ENCODE data around the gene PLEKHG3. TPM values are rescaled to one million over a fixed set of nuclear protein-coding genes. Genes with fewer than 3 reads are reported as not detected.

PLEKHG3 gene
- total RNA-seq, 1 donor from 2014 or later, result 16.7 TPM

DNA sequence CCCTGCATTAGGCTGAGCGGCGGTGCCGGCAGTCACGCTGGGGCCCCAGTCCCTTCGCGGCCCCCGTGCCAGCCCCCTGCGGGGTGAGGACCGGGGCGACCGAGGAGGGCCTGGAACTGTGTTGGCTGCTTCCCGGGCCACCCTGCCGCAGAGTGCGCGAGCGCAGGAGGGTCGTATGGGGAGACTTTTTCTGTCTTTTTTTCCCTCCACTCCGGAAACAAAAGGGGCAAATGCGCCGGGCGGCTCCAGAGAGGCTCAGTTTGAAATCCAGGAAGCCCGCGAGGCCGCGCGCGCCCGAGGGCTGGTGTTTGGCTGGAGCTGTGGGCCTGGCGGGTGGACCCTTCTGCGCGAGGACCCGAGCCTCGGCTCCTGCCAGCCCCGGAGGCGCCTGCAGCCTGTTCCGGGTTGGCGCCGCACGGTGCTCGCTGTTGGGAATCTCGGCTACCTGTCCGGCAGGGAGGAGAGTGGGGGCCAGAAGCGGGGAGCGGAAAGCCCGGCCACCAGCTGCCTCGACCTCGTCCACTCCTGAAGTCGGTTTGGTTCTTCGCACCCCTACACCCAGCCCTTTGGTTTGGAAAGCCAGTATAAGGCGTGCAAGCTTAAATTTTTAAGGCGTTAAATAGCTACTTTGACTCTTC, 638 bp downstream of the PLEKHG3 start:
- H3K9me3 ChIP-seq (ENCODE audit: control insufficient read depth in 3 of 3, low read length in 3 of 3), result no peaks in the 10 kb centered on the region
- H3K4me3 ChIP-seq (ENCODE audit: low read length in 3 of 3), result peak overlapping the region; percentile 71 to 81 (median 79)
- no peaks in the 10 kb centered on the region for H3K36me3 ChIP-seq (ENCODE audit: control insufficient read depth in 3 of 3, insufficient read depth in 3 of 3, low read length in 3 of 3)
- H3K27ac ChIP-seq (ENCODE audit: low read depth, low read length), result peak overlapping the region; percentile 56
- peaks cover 26 to 33% (median 29%) of the 10 kb centered on the region in 3 donors for H3K4me1 ChIP-seq (ENCODE audit: control insufficient read depth in 3 of 3, insufficient read depth in 3 of 3, low read length in 3 of 3)
- peaks cover 0 to 4% (median 3%) of the 10 kb centered on the region in 3 donors for H3K27me3 ChIP-seq (ENCODE audit: control insufficient read depth in 3 of 3, insufficient read depth in 3 of 3, low read length in 3 of 3)
- peak overlapping the region; percentile 66 to 85 (median 76) for H3K9ac ChIP-seq (ENCODE audit: low read depth in 1 of 3, low read length in 3 of 3)

DNA sequence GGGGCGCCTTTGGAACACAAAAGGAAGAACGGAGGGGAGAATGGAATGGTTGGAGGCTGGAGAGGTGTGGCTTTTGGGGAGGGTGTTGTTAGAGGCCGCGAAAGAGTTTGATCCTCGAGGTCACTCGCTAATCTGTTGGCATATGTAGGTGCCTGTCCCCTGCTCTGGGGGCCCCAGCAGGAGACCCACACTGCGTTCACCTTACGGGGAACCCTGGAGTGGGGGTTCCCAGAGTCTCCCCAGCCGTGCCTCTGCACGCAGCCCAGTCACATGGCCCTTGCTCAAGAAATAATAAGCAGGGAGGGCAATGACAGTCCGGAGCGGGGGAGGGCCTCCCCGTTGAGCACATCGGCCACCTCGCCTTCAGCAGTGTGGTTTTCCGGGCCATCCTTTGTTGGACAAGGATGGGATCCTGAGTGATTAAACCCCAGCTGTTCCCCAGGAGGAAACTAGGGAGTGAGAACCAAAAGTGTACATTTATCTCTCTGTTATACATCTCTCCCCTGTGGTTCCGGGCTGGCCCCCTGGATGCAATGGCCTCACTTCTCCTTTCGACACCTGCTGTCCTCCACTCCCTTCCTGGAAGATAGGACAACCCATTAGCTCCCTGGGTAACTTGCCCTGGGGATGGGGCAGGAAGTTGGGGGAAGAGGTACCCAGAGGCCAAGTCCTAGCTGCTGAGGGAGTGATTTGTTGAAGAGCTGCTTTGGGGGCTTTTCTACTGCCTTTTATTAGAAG, 1.3 kb downstream of the PLEKHG3 start:
- Histone ChIP-seq H3K27me3 (ENCODE audit: control insufficient read depth in 3 of 3, insufficient read depth in 3 of 3, low read length in 3 of 3) (peaks cover 0 to 4% (median 3%) of the 10 kb centered on the region in 3 donors), H3K9ac (ENCODE audit: low read depth in 1 of 3, low read length in 3 of 3) (peak overlapping the region; percentile 66 to 85 (median 76)), H3K4me1 (ENCODE audit: control insufficient read depth in 3 of 3, insufficient read depth in 3 of 3, low read length in 3 of 3) (peaks cover 27 to 38% (median 30%) of the 10 kb centered on the region in 3 donors), H3K27ac (ENCODE audit: low read depth, low read length) (peak overlapping the region; percentile 56), H3K36me3 (ENCODE audit: control insufficient read depth in 3 of 3, insufficient read depth in 3 of 3, low read length in 3 of 3) (no peaks in the 10 kb centered on the region), H3K4me3 (ENCODE audit: low read length in 3 of 3) (peak overlapping the region; percentile 71 to 81 (median 79)), H3K9me3 (ENCODE audit: control insufficient read depth in 3 of 3, low read length in 3 of 3) (no peaks in the 10 kb centered on the region)

DNA sequence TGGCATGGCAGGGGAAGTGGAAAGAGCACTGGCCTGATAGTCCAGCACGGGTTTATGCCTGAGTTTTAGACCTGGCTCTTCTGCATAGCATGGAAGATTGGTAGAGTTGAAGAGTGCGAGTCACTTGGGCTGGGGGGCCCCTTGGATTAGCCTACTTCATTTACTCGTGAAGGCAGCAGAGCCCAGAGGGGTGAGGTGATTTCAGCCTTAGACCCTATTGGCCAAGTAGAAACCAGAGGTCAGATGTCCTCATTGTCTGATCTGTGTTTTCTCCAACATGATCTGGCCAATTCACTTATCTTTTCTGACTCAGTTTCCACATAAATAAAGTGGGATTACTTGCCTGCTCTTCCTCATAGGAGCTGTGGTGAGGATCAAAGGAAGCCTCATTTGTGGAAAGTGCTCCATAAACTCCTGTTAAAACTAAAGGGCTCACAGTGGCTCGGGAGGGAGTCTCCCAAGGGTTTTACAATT, 1.9 kb downstream of the PLEKHG3 start:
- peaks cover 27 to 38% (median 33%) of the 10 kb centered on the region in 3 donors for H3K4me1 ChIP-seq (ENCODE audit: control insufficient read depth in 3 of 3, insufficient read depth in 3 of 3, low read length in 3 of 3)
- H3K36me3 ChIP-seq (ENCODE audit: control insufficient read depth in 3 of 3, insufficient read depth in 3 of 3, low read length in 3 of 3), result no peaks in the 10 kb centered on the region
- peak overlapping the region; percentile 71 to 81 (median 79) for H3K4me3 ChIP-seq (ENCODE audit: low read length in 3 of 3)
- peak overlapping the region in 1 of 3 donors; percentile 85 for H3K9ac ChIP-seq (ENCODE audit: low read depth in 1 of 3, low read length in 3 of 3)
- H3K9me3 ChIP-seq (ENCODE audit: control insufficient read depth in 3 of 3, low read length in 3 of 3), result no peaks in the 10 kb centered on the region
- peaks cover 0 to 4% (median 3%) of the 10 kb centered on the region in 3 donors for H3K27me3 ChIP-seq (ENCODE audit: control insufficient read depth in 3 of 3, insufficient read depth in 3 of 3, low read length in 3 of 3)
- H3K27ac ChIP-seq (ENCODE audit: low read depth, low read length), result peak overlapping the region; percentile 56

DNA sequence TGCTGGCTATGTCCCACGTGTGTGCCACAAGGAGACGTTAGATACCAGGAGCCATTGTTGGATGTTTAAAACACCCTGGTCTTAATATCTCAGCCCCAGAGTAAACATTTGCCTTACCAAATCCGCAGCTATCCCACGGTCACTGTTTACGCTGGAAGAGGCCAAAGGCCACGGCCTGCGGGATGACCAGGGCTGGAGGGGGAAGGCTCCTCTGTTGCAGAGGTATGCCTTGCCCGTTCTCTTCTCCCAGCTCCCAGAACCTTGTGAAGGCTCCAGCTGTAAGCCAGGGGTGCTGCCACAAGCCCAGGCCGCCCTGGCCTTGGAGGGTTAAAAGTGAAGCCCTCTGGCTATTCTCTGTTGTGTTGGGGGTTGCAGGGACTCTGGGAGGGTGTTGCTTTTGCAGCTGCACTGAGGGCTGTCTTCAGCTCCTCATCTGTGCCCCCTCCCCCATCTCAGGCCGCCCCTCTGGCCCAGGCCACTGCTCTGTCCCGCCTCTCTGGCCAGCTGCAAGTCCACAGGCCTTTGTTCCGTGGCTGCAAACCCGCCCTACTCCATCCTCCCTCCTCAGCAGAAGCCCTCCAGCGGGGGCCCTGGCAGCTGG, 2.5 kb downstream of the PLEKHG3 start:
- peaks cover 27 to 38% (median 34%) of the 10 kb centered on the region in 3 donors for H3K4me1 ChIP-seq (ENCODE audit: control insufficient read depth in 3 of 3, insufficient read depth in 3 of 3, low read length in 3 of 3)
- H3K27me3 ChIP-seq (ENCODE audit: control insufficient read depth in 3 of 3, insufficient read depth in 3 of 3, low read length in 3 of 3), result peaks cover 0 to 4% (median 3%) of the 10 kb centered on the region in 3 donors
- H3K4me3 ChIP-seq (ENCODE audit: low read length in 3 of 3), result peak overlapping the region in 2 of 3 donors; percentile 22 to 43
- H3K36me3 ChIP-seq (ENCODE audit: control insufficient read depth in 3 of 3, insufficient read depth in 3 of 3, low read length in 3 of 3), result no peaks in the 10 kb centered on the region
- no peaks in the 10 kb centered on the region for H3K9me3 ChIP-seq (ENCODE audit: control insufficient read depth in 3 of 3, low read length in 3 of 3)
- peak overlapping the region; percentile 56 for H3K27ac ChIP-seq (ENCODE audit: low read depth, low read length)
- H3K9ac ChIP-seq (ENCODE audit: low read depth in 1 of 3, low read length in 3 of 3), result peak overlapping the region in 2 of 3 donors; percentile 50 to 51

DNA sequence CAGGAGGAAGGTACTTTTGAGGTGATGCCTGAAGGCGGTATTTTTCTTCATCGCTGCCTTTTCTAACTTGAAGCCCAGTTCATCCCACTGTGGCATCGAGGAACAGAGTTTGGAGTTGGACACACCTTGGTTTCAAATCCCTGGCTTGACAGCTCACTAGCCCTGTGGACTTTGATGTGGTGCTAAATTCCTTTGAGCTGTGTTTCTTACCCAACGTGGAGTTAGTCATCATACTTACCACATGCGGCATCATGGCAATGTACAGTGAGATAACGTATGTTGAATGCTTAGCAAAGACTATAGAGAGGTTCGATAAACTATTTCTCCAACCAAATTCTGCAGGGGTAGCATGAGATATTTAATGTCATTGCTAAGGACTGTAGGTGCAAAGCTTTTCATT, 3.4 kb downstream of the PLEKHG3 start:
- no peaks in the 10 kb centered on the region for H3K36me3 ChIP-seq (ENCODE audit: control insufficient read depth in 3 of 3, insufficient read depth in 3 of 3, low read length in 3 of 3)
- peaks cover 0 to 3% (median under 1%) of the 10 kb centered on the region in 3 donors for H3K27me3 ChIP-seq (ENCODE audit: control insufficient read depth in 3 of 3, insufficient read depth in 3 of 3, low read length in 3 of 3)
- H3K27ac ChIP-seq (ENCODE audit: low read depth, low read length), result no peak overlapping the region
- peak overlapping the region in 1 of 3 donors; percentile 37 for H3K4me3 ChIP-seq (ENCODE audit: low read length in 3 of 3)
- H3K4me1 ChIP-seq (ENCODE audit: control insufficient read depth in 3 of 3, insufficient read depth in 3 of 3, low read length in 3 of 3), result peaks cover 27 to 38% (median 34%) of the 10 kb centered on the region in 3 donors
- H3K9ac ChIP-seq (ENCODE audit: low read depth in 1 of 3, low read length in 3 of 3), result peak overlapping the region in 1 of 3 donors; percentile 35
- H3K9me3 ChIP-seq (ENCODE audit: control insufficient read depth in 3 of 3, low read length in 3 of 3), result no peaks in the 10 kb centered on the region

DNA sequence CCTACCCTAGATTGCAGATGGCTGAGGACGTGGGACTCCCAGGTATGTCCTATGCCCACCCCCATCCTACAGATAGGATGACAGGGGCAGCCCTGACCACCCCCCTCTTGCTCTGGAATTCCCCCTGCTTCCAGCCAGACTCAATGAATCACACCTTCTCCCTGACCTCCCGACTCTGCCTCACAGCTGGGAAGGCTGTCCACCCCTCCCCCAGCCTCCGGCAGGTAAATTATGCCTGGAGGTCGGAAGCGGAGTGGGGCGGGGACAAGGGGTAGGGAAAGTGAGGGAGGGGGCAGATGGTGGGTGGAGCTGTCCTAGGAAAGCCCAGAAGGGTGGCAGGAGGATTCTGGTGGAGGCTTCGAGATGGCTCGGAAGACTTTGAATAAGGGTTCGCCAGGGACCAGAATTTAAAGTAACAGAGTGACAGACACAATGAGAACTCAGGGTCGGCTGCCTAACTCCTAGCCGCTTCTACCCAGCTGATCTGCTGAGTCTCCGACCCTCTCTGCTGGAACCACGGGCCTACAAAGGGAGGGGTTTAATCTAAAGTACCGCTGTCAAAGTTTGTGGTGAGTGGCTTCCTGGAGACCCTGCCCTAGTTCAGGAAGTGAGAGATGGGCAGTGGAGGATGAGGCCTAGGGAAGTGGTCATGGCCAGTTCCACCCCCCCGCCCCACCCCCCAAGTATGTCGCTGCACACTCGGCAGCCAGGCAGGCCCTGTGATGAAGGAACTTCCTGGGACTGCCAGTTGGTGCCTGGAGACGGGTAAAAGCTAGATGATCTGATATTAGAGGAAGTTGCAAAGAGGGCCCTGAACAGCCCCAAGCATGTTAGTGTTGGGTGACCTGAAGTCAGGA, 4.2 kb downstream of the PLEKHG3 start:
- H3K27ac ChIP-seq (ENCODE audit: low read depth, low read length), result peak overlapping the region; percentile 55
- peaks cover 0 to 3% (median 0%) of the 10 kb centered on the region in 3 donors for H3K27me3 ChIP-seq (ENCODE audit: control insufficient read depth in 3 of 3, insufficient read depth in 3 of 3, low read length in 3 of 3)
- peak overlapping the region in 2 of 3 donors; percentile 20 to 40 for H3K9ac ChIP-seq (ENCODE audit: low read depth in 1 of 3, low read length in 3 of 3)
- H3K4me3 ChIP-seq (ENCODE audit: low read length in 3 of 3), result peak overlapping the region in 2 of 3 donors; percentile 13 to 23
- peaks cover 0 to under 1% (median 0%) of the 10 kb centered on the region in 3 donors for H3K9me3 ChIP-seq (ENCODE audit: control insufficient read depth in 3 of 3, low read length in 3 of 3)
- H3K36me3 ChIP-seq (ENCODE audit: control insufficient read depth in 3 of 3, insufficient read depth in 3 of 3, low read length in 3 of 3), result no peaks in the 10 kb centered on the region
- H3K4me1 ChIP-seq (ENCODE audit: control insufficient read depth in 3 of 3, insufficient read depth in 3 of 3, low read length in 3 of 3), result peaks cover 27 to 38% (median 32%) of the 10 kb centered on the region in 3 donors

DNA sequence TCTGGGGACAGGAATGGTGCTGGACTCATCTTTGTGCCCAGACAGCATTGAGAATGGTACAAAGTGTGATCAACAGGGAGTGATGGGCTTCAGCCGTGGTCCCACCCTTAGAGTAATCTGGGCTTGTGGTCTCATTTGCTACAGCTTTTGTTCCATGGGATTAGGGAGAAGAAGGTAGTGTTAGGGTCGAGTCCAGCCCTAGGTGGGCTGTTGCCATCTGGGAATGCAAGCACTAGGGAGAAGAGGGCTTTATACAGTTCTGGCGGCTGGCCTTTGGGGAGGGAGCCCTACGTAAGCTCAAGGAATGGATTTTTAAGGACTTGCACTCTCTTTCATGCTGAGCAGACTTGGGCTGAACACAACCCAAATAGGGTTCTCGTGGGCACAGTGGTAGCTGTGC, 4.9 kb downstream of the PLEKHG3 start:
- no peaks in the 10 kb centered on the region for H3K36me3 ChIP-seq (ENCODE audit: control insufficient read depth in 3 of 3, insufficient read depth in 3 of 3, low read length in 3 of 3)
- H3K27ac ChIP-seq (ENCODE audit: low read depth, low read length), result peak overlapping the region; percentile 55
- H3K9me3 ChIP-seq (ENCODE audit: control insufficient read depth in 3 of 3, low read length in 3 of 3), result peaks cover 0 to 2% (median 0%) of the 10 kb centered on the region in 3 donors
- peaks cover 23 to 31% (median 25%) of the 10 kb centered on the region in 3 donors for H3K4me1 ChIP-seq (ENCODE audit: control insufficient read depth in 3 of 3, insufficient read depth in 3 of 3, low read length in 3 of 3)
- H3K27me3 ChIP-seq (ENCODE audit: control insufficient read depth in 3 of 3, insufficient read depth in 3 of 3, low read length in 3 of 3), result no peaks in the 10 kb centered on the region
- H3K4me3 ChIP-seq (ENCODE audit: low read length in 3 of 3), result peak overlapping the region in 1 of 3 donors; percentile 48
- H3K9ac ChIP-seq (ENCODE audit: low read depth in 1 of 3, low read length in 3 of 3), result peak overlapping the region in 2 of 3 donors; percentile 20 to 28

DNA sequence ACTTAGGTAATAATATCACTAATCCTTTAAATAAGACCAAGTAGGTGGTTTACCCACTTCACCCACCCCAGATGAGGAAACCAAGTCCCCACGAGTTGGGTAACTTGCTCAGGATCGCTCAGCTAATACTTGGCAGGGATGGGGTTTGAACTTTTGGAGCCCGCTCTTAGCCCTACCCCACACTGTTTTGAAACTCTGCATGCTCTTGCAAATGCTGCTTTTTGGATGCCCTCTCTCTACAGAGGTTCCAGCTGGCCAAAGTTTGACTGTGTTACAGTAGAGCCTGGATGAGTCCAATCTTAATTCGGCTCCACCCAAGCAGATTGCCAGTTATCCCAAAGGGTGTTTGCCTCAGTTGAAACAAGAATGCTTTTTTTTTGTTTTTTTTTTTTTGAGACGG, 6.8 kb downstream of the PLEKHG3 start:
- Histone ChIP-seq H3K27ac (ENCODE audit: low read depth, low read length) (no peak overlapping the region), H3K9me3 (ENCODE audit: control insufficient read depth in 3 of 3, low read length in 3 of 3) (peaks cover 0 to 2% (median 0%) of the 10 kb centered on the region in 3 donors), H3K4me1 (ENCODE audit: control insufficient read depth in 3 of 3, insufficient read depth in 3 of 3, low read length in 3 of 3) (peaks cover 19 to 28% (median 22%) of the 10 kb centered on the region in 3 donors), H3K27me3 (ENCODE audit: control insufficient read depth in 3 of 3, insufficient read depth in 3 of 3, low read length in 3 of 3) (no peaks in the 10 kb centered on the region), H3K36me3 (ENCODE audit: control insufficient read depth in 3 of 3, insufficient read depth in 3 of 3, low read length in 3 of 3) (no peaks in the 10 kb centered on the region), H3K4me3 (ENCODE audit: low read length in 3 of 3) (no peak overlapping the region), H3K9ac (ENCODE audit: low read depth in 1 of 3, low read length in 3 of 3) (no peak overlapping the region)

DNA sequence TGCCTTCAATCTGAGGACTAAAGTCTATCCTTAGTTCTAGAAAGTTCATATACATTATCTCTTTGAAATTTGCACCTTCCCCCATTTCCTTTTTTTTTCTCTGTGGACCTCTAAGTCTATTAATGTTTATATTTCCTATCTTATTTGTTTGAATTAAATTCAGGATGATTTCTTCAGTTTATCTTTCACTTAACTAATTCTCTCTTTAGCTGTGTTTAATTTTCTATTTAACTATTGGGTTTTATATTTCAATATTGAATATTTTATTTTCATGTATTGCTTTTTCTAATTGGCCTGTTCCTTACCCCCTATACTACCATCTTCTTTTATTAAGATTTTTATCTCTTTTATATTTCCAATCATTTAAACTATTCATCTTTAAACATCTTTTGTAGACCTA, 9.5 kb downstream of the PLEKHG3 start:
- H3K4me1 ChIP-seq (ENCODE audit: control insufficient read depth in 3 of 3, insufficient read depth in 3 of 3, low read length in 3 of 3), result peaks cover 29 to 36% (median 31%) of the 10 kb centered on the region in 3 donors

More for the DNA sequence above, 9.5 kb downstream of the PLEKHG3 start:
- Histone ChIP-seq H3K9me3 (ENCODE audit: control insufficient read depth in 3 of 3, low read length in 3 of 3) (peaks cover 0 to 2% (median 0%) of the 10 kb centered on the region in 3 donors), H3K36me3 (ENCODE audit: control insufficient read depth in 3 of 3, insufficient read depth in 3 of 3, low read length in 3 of 3) (no peaks in the 10 kb centered on the region), H3K9ac (ENCODE audit: low read depth in 1 of 3, low read length in 3 of 3) (no peak overlapping the region), H3K27ac (ENCODE audit: low read depth, low read length) (no peak overlapping the region), H3K27me3 (ENCODE audit: control insufficient read depth in 3 of 3, insufficient read depth in 3 of 3, low read length in 3 of 3) (no peaks in the 10 kb centered on the region), H3K4me3 (ENCODE audit: low read length in 3 of 3) (no peak overlapping the region)

All from skeletal muscle tissue (tissue), 4 donors.